Fibroblast of pulmonary artery (primary cell): Measurements from ENCODE around the gene ZNF496.

ENCODE experiments used
- DNase-seq: peaks from one replicate; pipeline ENCODE4 v3.0.0-alpha.2; 2010; ENCODE audit warnings: low read depth
- H3K4me3 ChIP-seq: replicated peaks from 2 replicates; pipeline ENCODE4 v1.5.1; 2011; ENCODE audit warnings: low read depth, mild to moderate bottlenecking, control low read depth, low read length, moderate library complexity
- CTCF ChIP-seq: IDR thresholded peaks from 2 replicates; pipeline ENCODE4 v1.5.1; 2011; ENCODE audit warnings: mild to moderate bottlenecking, control low read depth, low read length, inconsistent platforms; ENCODE audit errors: missing control alignments

ZNF496 gene

GRCh38 chr1:247343801-247344200, 12.1 kb upstream of the ZNF496 start:
- no peak for TF ChIP-seq CTCF
- no peak overlapping the region for H3K4me3 ChIP-seq
- no peak for DNase-seq

- no peak overlapping the region for H3K4me3 ChIP-seq
- DNase-seq = no peak
- no peak for TF ChIP-seq CTCF
Measured at GRCh38 chr1:247338723-247339275, 7.1 kb upstream of the ZNF496 start.

- no peak overlapping the region for H3K4me3 ChIP-seq
- peak; percentile 15 for DNase-seq
- TF ChIP-seq CTCF = no peak
Measured at GRCh38 chr1:247337961-247338360, 6.3 kb upstream of the ZNF496 start.

GRCh38 chr1:247337250-247337746, 5.6 kb upstream of the ZNF496 start:
- no peak for TF ChIP-seq CTCF
- no peak overlapping the region for H3K4me3 ChIP-seq
- DNase-seq = peak; percentile 82

DNA sequence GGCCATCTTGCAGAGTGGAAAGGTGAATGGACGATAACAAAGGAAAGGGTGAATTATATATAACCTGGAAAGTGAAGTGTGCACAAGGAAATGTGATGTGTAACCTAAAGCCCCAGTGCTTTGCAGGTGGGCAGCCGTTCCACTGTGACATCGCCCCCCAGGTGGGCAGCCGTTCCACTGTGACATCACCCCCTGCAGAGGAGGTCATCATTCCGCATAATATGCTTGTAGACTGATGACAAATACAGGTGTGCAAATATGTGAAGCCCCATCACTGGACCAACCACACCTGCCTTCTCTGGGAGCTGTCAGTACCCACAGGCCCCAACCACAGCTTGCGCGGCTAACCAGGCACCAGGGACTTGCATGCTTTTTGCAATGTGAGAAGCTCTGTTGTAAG, 4.7 kb upstream of the ZNF496 start:
- DNase-seq = no peak
- no peak overlapping the region for H3K4me3 ChIP-seq
- TF ChIP-seq CTCF = no peak

DNA sequence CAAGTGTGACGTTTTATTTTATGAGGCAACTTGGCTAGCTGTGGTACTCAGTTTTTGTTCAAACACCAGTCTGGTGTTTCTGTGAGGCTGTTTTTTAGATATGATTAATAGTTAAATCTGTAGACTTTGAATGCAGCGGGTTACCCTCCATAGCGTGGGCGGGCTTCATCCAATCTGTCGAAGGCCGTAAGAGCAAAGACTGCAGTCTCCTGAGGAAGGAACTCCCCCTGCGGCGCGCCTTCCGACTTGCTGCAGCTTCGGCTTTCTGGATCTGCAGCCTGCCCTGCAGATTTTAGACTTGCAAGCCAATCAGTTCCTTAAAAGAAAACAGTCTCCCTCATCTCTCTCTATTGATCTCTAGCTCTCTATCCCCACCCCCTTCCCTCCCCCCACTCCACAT, 4.2 kb upstream of the ZNF496 start:
- no peak overlapping the region for H3K4me3 ChIP-seq
- no peak for TF ChIP-seq CTCF
- DNase-seq = peak; percentile 49
